OCI-LY3 (cell line): ENCODE results near the gene ZNF407.

Experiments used
- CTCF ChIP-seq: fragments of 200-600, 300-600 bp; sonication (generic); IDR thresholded peaks from 2 replicates; pipeline ENCODE4 v1.5.1; 2014; ENCODE audit warnings: antibody characterized with exemption, low read length, low read depth
- EZH2phosphoT487 ChIP-seq: fragments of 200-600 bp; shearing (Covaris generic); IDR thresholded peaks from 2 replicates; pipeline ENCODE4 v1.6.1; 2018; ENCODE audit warnings: antibody characterized with exemption, mixed run types, low read depth

- TF ChIP-seq CTCF (no peak), EZH2phosphoT487 (no peak)
Observed at GRCh38 chr18:74611765-74612164, 14.1 kb downstream of the ZNF407 start.
